ENCODE measurements around the gene TNFAIP1.
A peak's percentile ranks its signal among the peaks of the same experiment; 100 is the strongest.

The TNFAIP1 gene

DNA sequence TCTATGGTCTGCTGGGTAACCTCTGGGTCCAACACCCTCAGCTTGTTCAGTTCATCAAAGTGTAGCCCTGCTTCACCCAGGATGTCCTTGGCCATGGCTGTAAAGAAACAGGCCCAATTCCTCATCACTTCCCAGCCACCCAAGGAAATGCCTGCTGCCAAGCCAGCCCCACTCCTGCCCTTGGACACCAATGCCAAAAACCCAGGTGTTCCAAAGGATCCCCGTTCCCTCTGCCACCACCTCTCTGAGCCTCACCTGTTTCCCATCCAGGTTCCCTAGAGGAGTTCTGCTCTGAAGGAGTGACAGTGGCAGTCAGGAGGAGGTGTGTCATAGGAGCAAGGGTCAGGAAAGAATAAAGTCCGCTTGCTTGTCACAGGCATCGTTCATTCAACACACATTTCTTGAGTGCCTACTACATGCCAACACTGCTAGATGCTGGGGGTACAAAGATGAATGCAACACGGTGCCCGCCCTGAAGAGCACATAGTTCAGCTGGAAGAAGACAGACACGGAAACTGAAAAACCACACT, 3.6 kb upstream of the TNFAIP1 start:
- Histone ChIP-seq H3K27ac (no peak overlapping the region), H3K9ac (no peak overlapping the region), H3K36me3 (ENCODE audit: control insufficient read depth, insufficient read depth, low read length) (no peaks in the 10 kb centered on the region), H3K4me2 (ENCODE audit: low read length) (no peak overlapping the region), H3K4me1 (no peaks in the 10 kb centered on the region), H3K79me2 (peaks cover 27% of the 10 kb centered on the region), H3K4me3 (ENCODE audit: low read depth, low read length) (no peak overlapping the region), H2AFZ (no peak overlapping the region), H3K27me3 (ENCODE audit: control insufficient read depth, insufficient read depth, low read length) (no peaks in the 10 kb centered on the region), H3K9me3 (ENCODE audit: control insufficient read depth, low read length) (no peaks in the 10 kb centered on the region)
- TF ChIP-seq, protein P1, sequence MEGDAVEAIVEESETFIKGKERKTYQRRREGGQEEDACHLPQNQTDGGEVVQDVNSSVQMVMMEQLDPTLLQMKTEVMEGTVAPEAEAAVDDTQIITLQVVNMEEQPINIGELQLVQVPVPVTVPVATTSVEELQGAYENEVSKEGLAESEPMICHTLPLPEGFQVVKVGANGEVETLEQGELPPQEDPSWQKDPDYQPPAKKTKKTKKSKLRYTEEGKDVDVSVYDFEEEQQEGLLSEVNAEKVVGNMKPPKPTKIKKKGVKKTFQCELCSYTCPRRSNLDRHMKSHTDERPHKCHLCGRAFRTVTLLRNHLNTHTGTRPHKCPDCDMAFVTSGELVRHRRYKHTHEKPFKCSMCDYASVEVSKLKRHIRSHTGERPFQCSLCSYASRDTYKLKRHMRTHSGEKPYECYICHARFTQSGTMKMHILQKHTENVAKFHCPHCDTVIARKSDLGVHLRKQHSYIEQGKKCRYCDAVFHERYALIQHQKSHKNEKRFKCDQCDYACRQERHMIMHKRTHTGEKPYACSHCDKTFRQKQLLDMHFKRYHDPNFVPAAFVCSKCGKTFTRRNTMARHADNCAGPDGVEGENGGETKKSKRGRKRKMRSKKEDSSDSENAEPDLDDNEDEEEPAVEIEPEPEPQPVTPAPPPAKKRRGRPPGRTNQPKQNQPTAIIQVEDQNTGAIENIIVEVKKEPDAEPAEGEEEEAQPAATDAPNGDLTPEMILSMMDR (IDR thresholded peaks at IDR 0.05): no peak

DNA sequence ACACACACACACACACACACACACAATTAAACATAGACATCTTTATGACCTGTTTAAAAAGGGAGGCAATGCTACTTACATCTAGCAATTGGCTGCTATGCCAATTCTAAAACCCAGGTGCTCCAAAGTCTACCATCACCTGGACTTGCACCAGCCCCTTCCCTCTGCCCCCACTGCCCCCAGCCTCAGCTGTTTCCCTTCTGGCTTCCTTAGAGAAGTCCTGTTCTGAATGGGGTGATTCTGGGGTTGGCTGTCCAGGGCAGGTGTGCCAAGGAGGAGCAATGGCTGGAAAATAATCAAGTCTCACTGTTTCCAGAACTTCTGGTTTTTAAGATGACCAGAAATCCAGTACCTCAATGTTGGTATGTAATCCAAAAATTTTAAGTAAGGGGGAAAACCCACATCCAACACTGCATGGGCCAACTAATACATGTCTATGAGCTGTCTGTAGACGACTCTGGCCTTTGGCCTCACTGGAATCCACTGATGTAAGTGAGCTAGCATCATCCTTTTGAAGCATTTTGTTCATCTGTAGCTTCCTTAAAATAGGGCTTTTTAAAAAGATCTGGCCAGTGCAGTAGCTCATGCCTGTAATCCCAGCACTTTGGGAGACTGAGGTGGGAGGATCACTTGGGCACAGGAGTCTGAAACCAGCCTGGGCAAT, 2.3 kb upstream of the TNFAIP1 start:
- Histone ChIP-seq H3K27me3 (ENCODE audit: control insufficient read depth, insufficient read depth, low read length) (no peaks in the 10 kb centered on the region), H3K4me3 (ENCODE audit: low read depth, low read length) (no peak overlapping the region), H3K9ac (no peak overlapping the region), H3K36me3 (ENCODE audit: control insufficient read depth, insufficient read depth, low read length) (no peaks in the 10 kb centered on the region), H2AFZ (no peak overlapping the region), H3K9me3 (ENCODE audit: control insufficient read depth, low read length) (no peaks in the 10 kb centered on the region), H3K4me1 (no peaks in the 10 kb centered on the region), H3K4me2 (ENCODE audit: low read length) (no peak overlapping the region), H3K27ac (no peak overlapping the region), H3K79me2 (peaks cover 30% of the 10 kb centered on the region)
- TF ChIP-seq, protein P1 (IDR thresholded peaks at IDR 0.05): no peak

DNA sequence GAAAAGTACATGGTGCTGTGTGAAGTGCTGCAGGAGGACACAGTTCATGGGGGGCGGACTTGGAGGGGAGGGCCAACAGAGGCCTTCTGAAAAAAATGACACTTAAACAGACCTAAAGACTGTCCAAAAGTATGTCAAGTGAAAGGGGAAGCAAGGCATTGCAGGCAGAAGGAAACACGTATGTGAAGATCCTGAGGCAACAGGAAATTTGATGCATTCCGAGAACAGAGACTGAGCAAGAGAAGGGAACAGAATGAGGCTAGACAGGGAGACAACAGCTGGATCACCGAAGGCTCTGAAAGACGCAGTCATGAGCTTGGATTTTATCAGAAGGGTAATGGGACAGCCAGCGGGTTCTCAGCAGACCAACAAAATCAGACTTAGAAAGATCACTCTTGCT, 1.4 kb upstream of the TNFAIP1 start:
- Histone ChIP-seq H3K9me3 (ENCODE audit: control insufficient read depth, low read length) (no peaks in the 10 kb centered on the region), H3K4me3 (ENCODE audit: low read depth, low read length) (peak overlapping the region; percentile 97), H3K4me1 (no peaks in the 10 kb centered on the region), H3K79me2 (peaks cover 33% of the 10 kb centered on the region), H3K27ac (no peak overlapping the region), H3K27me3 (ENCODE audit: control insufficient read depth, insufficient read depth, low read length) (no peaks in the 10 kb centered on the region), H2AFZ (no peak overlapping the region), H3K36me3 (ENCODE audit: control insufficient read depth, insufficient read depth, low read length) (no peaks in the 10 kb centered on the region), H3K9ac (no peak overlapping the region), H3K4me2 (ENCODE audit: low read length) (peak overlapping the region; percentile 98)
- TF ChIP-seq, protein P1 (IDR thresholded peaks at IDR 0.05): no peak

DNA sequence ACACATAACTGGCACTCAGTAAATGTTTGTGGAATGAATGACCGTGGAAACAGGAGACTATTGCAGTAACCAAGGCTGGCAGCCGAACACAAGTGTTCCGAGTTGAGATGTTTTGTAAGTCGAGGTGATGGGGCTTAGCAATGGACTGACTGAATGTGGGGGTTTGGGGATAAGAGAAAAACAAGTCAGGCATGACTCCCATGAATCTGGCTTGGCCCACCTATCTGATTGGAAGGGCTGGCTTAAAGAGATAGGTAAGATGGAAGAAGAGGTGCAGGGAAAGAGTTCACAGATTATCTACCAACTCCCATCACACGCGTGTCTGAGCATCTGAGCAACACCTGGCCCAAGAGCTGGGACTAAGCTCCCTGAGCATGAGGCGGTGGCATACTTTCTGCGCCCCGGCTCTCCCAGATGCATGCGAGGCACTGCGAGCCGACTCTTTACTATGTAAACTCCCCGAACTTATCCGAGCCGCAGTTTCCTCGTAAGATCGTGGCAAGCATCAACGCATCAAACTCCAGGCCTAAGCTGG, 828 bp upstream of the TNFAIP1 start:
- Histone ChIP-seq H3K4me2 (ENCODE audit: low read length) (peak overlapping the region; percentile 98), H3K4me3 (ENCODE audit: low read depth, low read length) (peak overlapping the region; percentile 97), H3K27ac (peak overlapping the region; percentile 81), H3K9me3 (ENCODE audit: control insufficient read depth, low read length) (no peaks in the 10 kb centered on the region), H3K36me3 (ENCODE audit: control insufficient read depth, insufficient read depth, low read length) (no peaks in the 10 kb centered on the region), H3K27me3 (ENCODE audit: control insufficient read depth, insufficient read depth, low read length) (no peaks in the 10 kb centered on the region), H3K9ac (peak overlapping the region; percentile 41), H3K79me2 (peaks cover 33% of the 10 kb centered on the region), H2AFZ (peak overlapping the region; percentile 90), H3K4me1 (no peaks in the 10 kb centered on the region)
- TF ChIP-seq, protein P1 (IDR thresholded peaks at IDR 0.05): no peak
